Panc1 (cell line): ENCODE data around the gene LMF1.

Experiments used
- CTCF ChIP-seq: fragments of 450-650 bp; IDR thresholded peaks from 2 replicates; pipeline ENCODE4 v1.5.1; 2017; ENCODE audit warnings: mild to moderate bottlenecking
- REST ChIP-seq, 2 experiments: IDR thresholded peaks; 2 replicates each; pipeline ENCODE4 v1.6.1; 2011 to 2012; ENCODE audit warnings: low read depth in 2 of 2, control low read depth in 1 of 2, low read length in 1 of 2, mild to moderate bottlenecking in 1 of 2, moderate library complexity in 1 of 2; ENCODE audit not compliant: insufficient read depth in 1 of 2
- SIN3A ChIP-seq: IDR thresholded peaks from 2 replicates; pipeline ENCODE4 v1.6.1; 2012; ENCODE audit warnings: low read depth, mild to moderate bottlenecking, low read length, moderate library complexity, borderline replicate concordance; ENCODE audit not compliant: insufficient read depth

GRCh38 chr16:851871-852270 lies 118.9 kb downstream of the LMF1 start:
- TF ChIP-seq CTCF (no peak), SIN3A (no peak), REST (IDR thresholded peaks at IDR 0.05; ENCODE audit: insufficient read depth in 1 of 2, low read depth in 2 of 2, low read length in 1 of 2) (no peak)
